Measurements from ENCODE around the gene FCRLA.
A peak's percentile ranks its signal among the peaks of the same experiment; 100 is the strongest.
"Not testable (repeated sequence)": the region's sequence is repeated elsewhere in the genome, so short reads cannot be mapped to it uniquely, and the experiment has no call there.

The FCRLA gene

DNA sequence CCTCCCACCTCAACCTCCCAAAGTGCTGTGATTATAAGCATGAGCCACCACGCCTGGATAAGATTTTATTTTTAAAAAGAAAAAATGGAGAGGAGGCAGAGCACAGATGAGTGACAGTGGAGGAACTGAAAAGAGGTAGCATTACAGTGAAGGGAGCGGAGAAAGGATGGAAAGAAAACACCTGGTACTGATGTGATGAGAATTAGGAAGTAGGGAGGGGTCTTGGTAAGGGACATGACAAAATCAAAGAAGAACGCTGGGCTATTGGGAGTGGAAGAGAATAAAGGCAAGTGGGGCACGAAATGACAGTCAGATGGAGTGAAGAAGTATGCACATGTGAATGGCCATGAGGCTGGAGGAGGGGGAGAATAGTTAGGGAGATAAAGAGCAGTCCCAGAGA, 2.3 kb downstream of the FCRLA start:
- DNase-seq (ENCODE audit: low read depth): no peak
- no peaks in the 10 kb centered on the region for H3K27me3 ChIP-seq (replicated peaks; ENCODE audit: control insufficient read depth, insufficient read depth, low read length)
- no peaks in the 10 kb centered on the region for H3K9me3 ChIP-seq (ENCODE audit: control insufficient read depth, low read length)
- no peak overlapping the region for H3K4me3 ChIP-seq (ENCODE audit: low read length)
- no peaks in the 10 kb centered on the region for H3K36me3 ChIP-seq (ENCODE audit: control insufficient read depth, insufficient read depth, low read length, severe bottlenecking)
- H3K4me1 ChIP-seq (ENCODE audit: control insufficient read depth, insufficient read depth, low read length): peaks cover 40% of the 10 kb centered on the region
- no peak overlapping the region for H3K9ac ChIP-seq (ENCODE audit: low read length)

DNA sequence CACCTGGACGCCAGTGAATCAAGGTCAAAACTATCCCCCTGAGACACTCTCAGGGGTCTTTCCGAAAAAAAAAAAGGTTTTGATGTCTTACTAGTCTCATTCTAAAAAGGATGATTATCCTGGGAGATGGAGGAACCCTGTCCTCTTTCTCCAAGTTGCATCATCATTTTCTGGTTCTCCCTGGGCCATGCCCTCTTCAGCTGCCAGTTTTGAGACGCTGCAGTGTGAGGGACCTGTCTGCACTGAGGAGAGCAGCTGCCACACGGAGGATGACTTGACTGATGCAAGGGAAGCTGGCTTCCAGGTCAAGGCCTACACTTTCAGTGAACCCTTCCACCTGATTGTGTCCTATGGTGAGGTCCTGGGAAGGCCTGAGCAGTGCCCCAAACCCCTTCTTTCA, 3.5 kb downstream of the FCRLA start:
- H3K9me3 ChIP-seq (ENCODE audit: control insufficient read depth, low read length): no peaks in the 10 kb centered on the region
- H3K4me1 ChIP-seq (ENCODE audit: control insufficient read depth, insufficient read depth, low read length): peaks cover 39% of the 10 kb centered on the region
- H3K27me3 ChIP-seq (replicated peaks; ENCODE audit: control insufficient read depth, insufficient read depth, low read length): no peaks in the 10 kb centered on the region
- peak; percentile 11 for DNase-seq (ENCODE audit: low read depth)
- no peaks in the 10 kb centered on the region for H3K36me3 ChIP-seq (ENCODE audit: control insufficient read depth, insufficient read depth, low read length, severe bottlenecking)
- H3K9ac ChIP-seq (ENCODE audit: low read length): no peak overlapping the region
- H3K4me3 ChIP-seq (ENCODE audit: low read length): no peak overlapping the region

- H3K9ac ChIP-seq (ENCODE audit: low read length): no peak overlapping the region
- H3K9me3 ChIP-seq (ENCODE audit: control insufficient read depth, low read length): no peaks in the 10 kb centered on the region
- DNase-seq (ENCODE audit: low read depth): no peak
- no peaks in the 10 kb centered on the region for H3K36me3 ChIP-seq (ENCODE audit: control insufficient read depth, insufficient read depth, low read length, severe bottlenecking)
- H3K4me1 ChIP-seq (ENCODE audit: control insufficient read depth, insufficient read depth, low read length): peaks cover 9% of the 10 kb centered on the region
- H3K4me3 ChIP-seq (ENCODE audit: low read length): no peak overlapping the region
- H3K27me3 ChIP-seq (replicated peaks; ENCODE audit: control insufficient read depth, insufficient read depth, low read length): no peaks in the 10 kb centered on the region
These were observed 11.7 kb downstream of the FCRLA start for GRCh38 chr1:161718559-161719324.

- H3K36me3 ChIP-seq (ENCODE audit: control insufficient read depth, insufficient read depth, low read length, severe bottlenecking): no peaks in the 10 kb centered on the region
- DNase-seq (ENCODE audit: low read depth): no peak
- no peaks in the 10 kb centered on the region for H3K27me3 ChIP-seq (replicated peaks; ENCODE audit: control insufficient read depth, insufficient read depth, low read length)
- H3K9me3 ChIP-seq (ENCODE audit: control insufficient read depth, low read length): no peaks in the 10 kb centered on the region
- no peak overlapping the region for H3K4me3 ChIP-seq (ENCODE audit: low read length)
- peaks cover 9% of the 10 kb centered on the region for H3K4me1 ChIP-seq (ENCODE audit: control insufficient read depth, insufficient read depth, low read length)
- no peak overlapping the region for H3K9ac ChIP-seq (ENCODE audit: low read length)
These were observed 12.2 kb downstream of the FCRLA start for GRCh38 chr1:161719325-161719611.

GRCh38 chr1:161720422-161720821, 13.4 kb downstream of the FCRLA start:
- H3K36me3 ChIP-seq (ENCODE audit: control insufficient read depth, insufficient read depth, low read length, severe bottlenecking): no peaks in the 10 kb centered on the region
- H3K4me3 ChIP-seq (ENCODE audit: low read length): no peak overlapping the region
- DNase-seq (ENCODE audit: low read depth): no peak
- no peaks in the 10 kb centered on the region for H3K27me3 ChIP-seq (replicated peaks; ENCODE audit: control insufficient read depth, insufficient read depth, low read length)
- H3K9me3 ChIP-seq (ENCODE audit: control insufficient read depth, low read length): no peaks in the 10 kb centered on the region
- H3K9ac ChIP-seq (ENCODE audit: low read length): no peak overlapping the region
- peaks cover 13% of the 10 kb centered on the region for H3K4me1 ChIP-seq (ENCODE audit: control insufficient read depth, insufficient read depth, low read length)

GRCh38 chr1:161720956-161721737, 14.1 kb downstream of the FCRLA start, which contains the start of gene FCRLB:
TSS of gene FCRLB (plus strand) at chr1:161721544. CDS start at chr1:161722673, 1,129 bp downstream.
- H3K4me1 ChIP-seq (ENCODE audit: control insufficient read depth, insufficient read depth, low read length): peaks cover 16% of the 10 kb centered on the region
- H3K9me3 ChIP-seq (ENCODE audit: control insufficient read depth, low read length): no peaks in the 10 kb centered on the region
- H3K4me3 ChIP-seq (ENCODE audit: low read length): no peak within 1 kb of the TSS
- H3K36me3 ChIP-seq (ENCODE audit: control insufficient read depth, insufficient read depth, low read length, severe bottlenecking): no peaks in the 10 kb centered on the region
- no peak within 1 kb of the TSS for H3K9ac ChIP-seq (ENCODE audit: low read length)
- H3K27me3 ChIP-seq (replicated peaks; ENCODE audit: control insufficient read depth, insufficient read depth, low read length): no peaks in the 10 kb centered on the region
- no peak for DNase-seq (ENCODE audit: low read depth)

DNA sequence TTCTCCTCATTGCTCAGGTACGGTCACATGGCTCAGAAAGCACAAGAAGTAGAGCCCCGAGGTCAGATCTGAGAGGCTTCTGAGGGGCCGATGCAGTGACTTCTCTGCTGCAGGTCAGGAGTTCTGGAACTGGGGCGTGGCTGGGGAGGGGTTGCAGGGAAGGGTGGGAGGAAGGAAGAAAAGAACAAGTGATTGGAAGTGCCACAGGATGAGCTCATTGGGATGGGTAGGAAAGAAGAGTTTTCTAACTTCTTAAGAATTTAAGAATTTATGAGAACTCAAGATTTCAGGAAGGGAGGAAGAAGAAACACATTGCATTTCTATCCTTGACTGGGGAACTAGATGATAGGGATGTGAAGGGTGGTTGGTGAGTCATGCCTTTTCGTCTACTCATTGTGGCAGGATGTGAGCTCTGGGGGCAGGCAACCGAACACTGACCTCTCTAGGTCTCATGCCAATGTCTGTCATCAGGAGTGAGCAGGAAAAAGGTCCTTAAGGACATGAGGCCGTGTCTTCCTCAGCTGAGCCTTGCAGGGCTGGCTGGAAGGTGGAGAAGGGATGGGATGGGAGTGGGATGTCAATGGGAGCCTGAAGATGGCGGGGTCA, 14.8 kb downstream of the FCRLA start:
- no peaks in the 10 kb centered on the region for H3K36me3 ChIP-seq (ENCODE audit: control insufficient read depth, insufficient read depth, low read length, severe bottlenecking)
- no peak overlapping the region for H3K4me3 ChIP-seq (ENCODE audit: low read length)
- DNase-seq (ENCODE audit: low read depth): peak; percentile 18
- peaks cover 16% of the 10 kb centered on the region for H3K4me1 ChIP-seq (ENCODE audit: control insufficient read depth, insufficient read depth, low read length)
- no peaks in the 10 kb centered on the region for H3K9me3 ChIP-seq (ENCODE audit: control insufficient read depth, low read length)
- H3K27me3 ChIP-seq (replicated peaks; ENCODE audit: control insufficient read depth, insufficient read depth, low read length): no peaks in the 10 kb centered on the region
- H3K9ac ChIP-seq (ENCODE audit: low read length): no peak overlapping the region

- H3K36me3 ChIP-seq (ENCODE audit: control insufficient read depth, insufficient read depth, low read length, severe bottlenecking): no peaks in the 10 kb centered on the region
- H3K9ac ChIP-seq (ENCODE audit: low read length): no peak overlapping the region
- no peaks in the 10 kb centered on the region for H3K27me3 ChIP-seq (replicated peaks; ENCODE audit: control insufficient read depth, insufficient read depth, low read length)
- no peak for DNase-seq (ENCODE audit: low read depth)
- no peak overlapping the region for H3K4me3 ChIP-seq (ENCODE audit: low read length)
- no peaks in the 10 kb centered on the region for H3K9me3 ChIP-seq (ENCODE audit: control insufficient read depth, low read length)
- peaks cover 19% of the 10 kb centered on the region for H3K4me1 ChIP-seq (ENCODE audit: control insufficient read depth, insufficient read depth, low read length)
These were observed 15.4 kb downstream of the FCRLA start for GRCh38 chr1:161722406-161722805.

DNA sequence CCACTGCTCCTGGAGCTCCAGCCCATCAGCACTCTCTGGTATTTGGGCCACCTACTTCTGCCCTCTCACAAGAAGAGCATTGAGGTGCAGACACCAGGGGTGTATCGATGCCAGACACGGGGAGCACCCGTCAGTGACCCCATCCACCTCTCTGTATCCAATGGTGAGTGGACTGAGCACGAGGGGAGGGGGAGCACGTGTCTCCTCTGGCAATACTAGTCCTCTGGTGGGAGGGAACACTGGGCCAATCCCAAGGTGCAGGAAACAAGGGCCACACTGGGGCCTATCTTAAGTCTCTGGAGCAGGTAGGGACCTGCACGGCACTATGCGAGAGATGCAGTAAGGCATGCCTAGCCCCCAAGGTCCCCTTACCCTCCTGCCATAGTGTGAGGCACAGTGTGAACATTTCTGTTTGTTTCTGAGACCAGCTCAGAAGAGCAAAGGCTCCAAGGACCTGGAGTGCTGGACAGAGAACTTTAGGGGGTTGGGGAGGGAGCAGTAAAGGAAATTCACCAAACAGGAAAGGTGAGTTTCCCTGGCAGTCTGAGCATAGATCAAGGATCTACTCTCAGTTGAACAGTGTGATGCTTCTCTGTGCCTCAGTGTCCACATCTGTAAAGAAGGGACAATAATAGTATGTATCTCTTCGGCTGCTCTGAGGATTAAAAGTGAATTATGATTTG, 16.6 kb downstream of the FCRLA start:
- DNase-seq (ENCODE audit: low read depth): no peak
- no peak overlapping the region for H3K4me3 ChIP-seq (ENCODE audit: low read length)

GRCh38 chr1:161725258-161725907, 18.4 kb downstream of the FCRLA start:
- not testable (repeated sequence) for DNase-seq (ENCODE audit: low read depth); H3K27me3 ChIP-seq (replicated peaks; ENCODE audit: control insufficient read depth, insufficient read depth, low read length)
- peak overlapping the region; percentile 83 for H3K4me3 ChIP-seq (ENCODE audit: low read length)

More for the DNA sequence above, 16.6 kb downstream of the FCRLA start:
- Histone ChIP-seq H3K9ac (ENCODE audit: low read length) (no peak overlapping the region), H3K9me3 (ENCODE audit: control insufficient read depth, low read length) (no peaks in the 10 kb centered on the region), H3K36me3 (ENCODE audit: control insufficient read depth, insufficient read depth, low read length, severe bottlenecking) (no peaks in the 10 kb centered on the region), H3K27me3 (replicated peaks; ENCODE audit: control insufficient read depth, insufficient read depth, low read length) (no peaks in the 10 kb centered on the region), H3K4me1 (ENCODE audit: control insufficient read depth, insufficient read depth, low read length) (peaks cover 25% of the 10 kb centered on the region)

More at GRCh38 chr1:161725258-161725907, 18.4 kb downstream of the FCRLA start:
- not testable (repeated sequence) for H3K9me3 ChIP-seq (ENCODE audit: control insufficient read depth, low read length); H3K36me3 ChIP-seq (ENCODE audit: control insufficient read depth, insufficient read depth, low read length, severe bottlenecking)
- peak overlapping the region; percentile 87 for H3K9ac ChIP-seq (ENCODE audit: low read length)
- peaks cover 25% of the 10 kb centered on the region for H3K4me1 ChIP-seq (ENCODE audit: control insufficient read depth, insufficient read depth, low read length)

Measured in adipocyte (in vitro differentiated cells).